GM23338 (cell line): Measurements from ENCODE around the gene TNFRSF21.

Source experiments
- CREB1 ChIP-seq: fragments of 250-450 bp; sonication (Bioruptor Pico); IDR thresholded peaks from 2 replicates; pipeline ENCODE4 v1.5.0; 2020; ENCODE audit warnings: low read depth, mild to moderate bottlenecking, moderate library complexity
- CTCF ChIP-seq, 2 experiments: fragments of 200-600 bp in 1 of 2; sonication (generic) in 1 of 2; conservative IDR thresholded peaks; 2 replicates each; pipeline versions ENCODE4 v1.5.1 to v1.6.1; 2016 to 2017; ENCODE audit warnings: antibody characterized with exemption in 2 of 2, low read depth in 2 of 2, mild to moderate bottlenecking in 2 of 2, moderate library complexity in 1 of 2
- EZH2 ChIP-seq: fragments of 200-600 bp; sonication (generic); IDR thresholded peaks from one replicate; pipeline ENCODE4 v1.8.0; 2017; ENCODE audit warnings: antibody characterized with exemption, mild to moderate bottlenecking, low read depth; ENCODE audit not compliant: unreplicated experiment
- EZH2phosphoT487 ChIP-seq: fragments of 200-600 bp; sonication (generic); IDR thresholded peaks from one replicate; pipeline ENCODE4 v1.8.1; 2018; ENCODE audit warnings: antibody characterized with exemption; ENCODE audit not compliant: unreplicated experiment
- NANOG ChIP-seq: IDR thresholded peaks from 2 replicates; pipeline ENCODE4 v1.6.1; 2016; ENCODE audit warnings: antibody characterized with exemption, borderline replicate concordance
- POLR2AphosphoS5 ChIP-seq: IDR thresholded peaks from 2 replicates; pipeline ENCODE4 v1.6.1; 2016; ENCODE audit warnings: antibody characterized with exemption, low read depth
- REST ChIP-seq: IDR thresholded peaks from one replicate; pipeline ENCODE4 v1.6.1; 2018; ENCODE audit warnings: antibody characterized with exemption; ENCODE audit not compliant: unreplicated experiment
- STAT1 ChIP-seq: IDR thresholded peaks from one replicate; pipeline ENCODE4 v1.6.1; 2016; ENCODE audit warnings: antibody characterized with exemption; ENCODE audit not compliant: unreplicated experiment
- ZNF114 ChIP-seq: fragments of 250-450 bp; sonication (Bioruptor Pico); IDR thresholded peaks from 2 replicates; pipeline ENCODE4 v1.5.0; 2020; ENCODE audit warnings: mild to moderate bottlenecking, moderate library complexity
- ZNF331 ChIP-seq: fragments of 250-450 bp; sonication (Bioruptor Pico); IDR thresholded peaks from 2 replicates; pipeline ENCODE4 v1.5.0; 2020; ENCODE audit warnings: low read depth, mild to moderate bottlenecking, moderate library complexity
- ZNF462 ChIP-seq: fragments of 250-450 bp; sonication (Bioruptor Pico); IDR thresholded peaks from 2 replicates; pipeline ENCODE4 v1.5.0; 2020; ENCODE audit warnings: mild to moderate bottlenecking, moderate library complexity

DNA sequence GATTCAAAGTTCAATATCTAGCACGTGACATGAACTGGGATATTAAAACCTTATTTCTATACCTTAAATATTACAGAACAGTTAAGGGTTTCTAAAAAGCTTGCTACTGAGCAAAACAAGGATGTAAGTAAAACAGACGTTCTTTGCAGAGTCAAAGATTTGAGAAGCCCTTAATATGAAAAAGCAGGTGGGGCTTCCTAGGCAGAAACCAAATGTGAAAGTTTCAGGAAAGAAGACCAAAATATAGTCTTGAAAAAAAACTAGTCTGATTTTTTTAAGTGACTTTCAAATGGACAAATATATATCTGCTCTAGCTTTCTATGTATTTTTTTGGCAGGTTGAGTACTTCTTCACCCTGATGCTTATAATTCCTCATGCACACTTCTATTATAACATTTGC is 63.2 kb downstream of the TNFRSF21 start:
- TF ChIP-seq CTCF (conservative IDR thresholded peaks at IDR 0.05; ENCODE audit: low read depth in 2 of 2): no peak
- TF ChIP-seq POLR2AphosphoS5: no peak
- no peak for TF ChIP-seq EZH2phosphoT487
- TF ChIP-seq ZNF114 (CRISPR knock-in tag): no peak
- TF ChIP-seq REST: no peak
- TF ChIP-seq EZH2: no peak
- TF ChIP-seq CREB1 (CRISPR knock-in tag): no peak
- TF ChIP-seq ZNF462 (CRISPR knock-in tag): no peak
- no peak for TF ChIP-seq NANOG
- TF ChIP-seq STAT1: no peak
- no peak for TF ChIP-seq ZNF331 (CRISPR knock-in tag)
